Stimulated activated CD4-positive, alpha-beta T cell treated with anti-CD3 and anti-CD28 coated beads, Interleukin-15, amount 100 ng/mL, for 1 hour (primary cell): Measurements from ENCODE around the gene DSTN.

ENCODE experiments used
- DNase-seq, 2 donors: peaks; one replicate each; pipeline ENCODE4 v3.0.0-alpha.2; 2020; ENCODE audit warnings: low read depth in 1 of 2, low spot score in 1 of 2

DSTN gene

GRCh38 chr20:17569616-17570346 is at the start of gene DSTN:
DSTN (plus strand) TSS chr20:17570075; CDS start chr20:17570209, 134 bp downstream.
- peak; percentile 73 to 80 for DNase-seq

GRCh38 chr20:17520583-17520982 is 49.3 kb upstream of the DSTN start:
- no peak for DNase-seq

- no peak for DNase-seq
Measured at GRCh38 chr20:17522528-17522927, 47.3 kb upstream of the DSTN start.

GRCh38 chr20:17523326-17523725 is 46.5 kb upstream of the DSTN start:
- no peak for DNase-seq

- no peak for DNase-seq
Measured at GRCh38 chr20:17524560-17524959, 45.3 kb upstream of the DSTN start.

GRCh38 chr20:17525132-17525531 is 44.7 kb upstream of the DSTN start:
- no peak for DNase-seq

- no peak for DNase-seq
Measured at GRCh38 chr20:17525650-17526049, 44.2 kb upstream of the DSTN start.

GRCh38 chr20:17529586-17529985 is 40.3 kb upstream of the DSTN start:
- DNase-seq: no peak

GRCh38 chr20:17530153-17530552 is 39.7 kb upstream of the DSTN start:
- DNase-seq: no peak

GRCh38 chr20:17530716-17531664 is 38.9 kb upstream of the DSTN start, which contains the start of gene BFSP1:
BFSP1 (minus strand) TSS chr20:17531379; CDS start chr20:17531329, 50 bp downstream.
- peak in 1 of 2 donors; percentile 24 for DNase-seq

GRCh38 chr20:17531665-17532025 is 38.2 kb upstream of the DSTN start:
- no peak for DNase-seq

- DNase-seq: no peak
Measured at GRCh38 chr20:17533396-17533795, 36.5 kb upstream of the DSTN start.

- DNase-seq: no peak
Measured at GRCh38 chr20:17534077-17534476, 35.8 kb upstream of the DSTN start.

GRCh38 chr20:17536944-17537444 is 32.9 kb upstream of the DSTN start:
- peak; percentile 26 to 32 for DNase-seq

- DNase-seq: no peak
Measured at GRCh38 chr20:17537959-17538358, 31.9 kb upstream of the DSTN start.

GRCh38 chr20:17538517-17539170 is 31.2 kb upstream of the DSTN start:
- no peak for DNase-seq

GRCh38 chr20:17541596-17541995 is 28.3 kb upstream of the DSTN start:
- no peak for DNase-seq

GRCh38 chr20:17541996-17542395 is 27.9 kb upstream of the DSTN start:
- no peak for DNase-seq

- no peak for DNase-seq
Measured at GRCh38 chr20:17542481-17542880, 27.4 kb upstream of the DSTN start.

GRCh38 chr20:17542993-17543412 is 26.9 kb upstream of the DSTN start:
- no peak for DNase-seq

GRCh38 chr20:17543531-17544131 is 26.2 kb upstream of the DSTN start:
- DNase-seq: no peak
